Measurements from ENCODE around the gene SUCLG2. TPM values are rescaled to one million over a fixed set of nuclear protein-coding genes. Genes with fewer than 3 reads are reported as not detected.

Gene SUCLG2
- total RNA-seq, 1 experiment from 2014 or later, result 38.5 TPM

DNA sequence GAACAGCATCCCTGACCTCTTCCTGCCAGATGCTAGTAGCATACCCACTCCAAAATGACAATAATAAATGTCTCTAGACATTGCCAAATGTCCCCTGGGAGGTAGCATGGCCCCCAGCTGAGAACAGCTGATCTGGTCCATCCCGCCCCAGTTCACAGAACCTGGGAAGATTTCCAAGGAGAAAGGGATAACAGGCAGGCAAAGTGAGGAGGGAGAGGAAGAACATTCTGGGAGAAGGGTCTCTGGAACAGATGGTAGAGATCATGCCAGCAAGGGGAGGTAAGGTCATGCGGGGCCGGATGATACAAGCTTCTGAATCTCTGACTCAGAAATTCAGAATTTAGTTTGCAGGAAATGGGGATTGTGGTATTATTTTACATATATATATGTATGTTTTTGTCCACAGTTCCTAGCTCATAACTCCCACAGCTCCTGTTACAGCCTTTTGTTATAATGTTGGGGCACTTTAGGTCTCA lies 192.7 kb downstream of the SUCLG2 start:
- Histone ChIP-seq H3K56ac (ENCODE audit: insufficient read length, low read depth, low read length) (no peak overlapping the region), H3K9me3 (ENCODE audit: control insufficient read depth, low read depth, low read length) (no peaks in the 10 kb centered on the region), H4K8ac (replicated peaks; ENCODE audit: insufficient read length, low read depth, low read length) (no peak overlapping the region), H2AK5ac (ENCODE audit: insufficient read length, low read length) (no peak overlapping the region), H3K4me1 (ENCODE audit: insufficient read depth, low read length) (no peaks in the 10 kb centered on the region), H3K23ac (ENCODE audit: insufficient read length, low read depth, low read length) (no peak overlapping the region), H4K91ac (ENCODE audit: insufficient read length, low read depth, low read length) (no peak overlapping the region), H2BK20ac (ENCODE audit: low read depth, low read length, poor library complexity, severe bottlenecking) (no peak overlapping the region), H3K18ac (ENCODE audit: insufficient read length, low read depth, low read length) (no peak overlapping the region), H2BK120ac (ENCODE audit: low read depth, low read length, poor library complexity, severe bottlenecking) (no peak overlapping the region), H2AFZ (ENCODE audit: low read length) (no peak overlapping the region), H2BK5ac (ENCODE audit: insufficient read length, low read length) (no peak overlapping the region), H3K79me2 (ENCODE audit: insufficient read depth, low read length) (no peaks in the 10 kb centered on the region), H3K27me3 (ENCODE audit: insufficient read depth, low read length) (no peaks in the 10 kb centered on the region), H2BK15ac (ENCODE audit: low read depth, low read length) (no peak overlapping the region), H3K23me2 (ENCODE audit: insufficient read length, low read depth, low read length, poor library complexity, severe bottlenecking) (no peaks in the 10 kb centered on the region), H3K14ac (ENCODE audit: insufficient read depth, low read length) (no peak overlapping the region), H3K27ac (ENCODE audit: insufficient read length, low read depth, low read length) (no peak overlapping the region), H2BK12ac (ENCODE audit: insufficient read length, low read depth, low read length) (no peak overlapping the region), H3T11ph (ENCODE audit: low read length) (no peak overlapping the region), H4K5ac (ENCODE audit: insufficient read length, low read depth, low read length) (no peak overlapping the region), H3K4ac (ENCODE audit: low read depth, low read length) (no peak overlapping the region), H3K79me1 (ENCODE audit: insufficient read depth, low read depth, low read length, poor library complexity, severe bottlenecking) (no peaks in the 10 kb centered on the region), H4K20me1 (ENCODE audit: control insufficient read depth, insufficient read depth, insufficient read length) (no peaks in the 10 kb centered on the region), H3K4me2 (ENCODE audit: insufficient read depth, insufficient read length, low read length) (no peak overlapping the region), H3K9ac (ENCODE audit: extremely low read depth, insufficient read length, low read length) (no peak overlapping the region)
- no peak for TF ChIP-seq CTCF (conservative IDR thresholded peaks at IDR 0.05)
- DNase-seq, result no peak
- Mint-ChIP-seq H3K9me3 (no peaks in the 10 kb centered on the region), H3K27me3 (ENCODE audit: low read depth) (no peaks in the 10 kb centered on the region), H3K27ac (peak overlapping the region in 2 of 3 experiments; percentile 3 to 78; a peak in 3 of 7 replicates), H3K4me1 (no peaks in the 10 kb centered on the region; a peak in 1 of 4 replicates), H3K36me3 (ENCODE audit: insufficient read depth in 1 of 3, low read depth in 3 of 3) (no peaks in the 10 kb centered on the region), H3K4me3 (no peak overlapping the region)
- WGBS (ENCODE audit: extremely low coverage, insufficient read length, low lambda C conversion rate), result no CpG with 5 or more reads among the region's 3 CpGs

All from H9 (cell line).